ENCODE measurements around the gene NSMF. TPM values are rescaled to one million over a fixed set of nuclear protein-coding genes. Genes with fewer than 3 reads are reported as not detected.
A peak's percentile ranks its signal among the peaks of the same experiment; 100 is the strongest.

NSMF gene
- total RNA-seq, 1 donor from 2014 or later = 52.5 TPM

DNA sequence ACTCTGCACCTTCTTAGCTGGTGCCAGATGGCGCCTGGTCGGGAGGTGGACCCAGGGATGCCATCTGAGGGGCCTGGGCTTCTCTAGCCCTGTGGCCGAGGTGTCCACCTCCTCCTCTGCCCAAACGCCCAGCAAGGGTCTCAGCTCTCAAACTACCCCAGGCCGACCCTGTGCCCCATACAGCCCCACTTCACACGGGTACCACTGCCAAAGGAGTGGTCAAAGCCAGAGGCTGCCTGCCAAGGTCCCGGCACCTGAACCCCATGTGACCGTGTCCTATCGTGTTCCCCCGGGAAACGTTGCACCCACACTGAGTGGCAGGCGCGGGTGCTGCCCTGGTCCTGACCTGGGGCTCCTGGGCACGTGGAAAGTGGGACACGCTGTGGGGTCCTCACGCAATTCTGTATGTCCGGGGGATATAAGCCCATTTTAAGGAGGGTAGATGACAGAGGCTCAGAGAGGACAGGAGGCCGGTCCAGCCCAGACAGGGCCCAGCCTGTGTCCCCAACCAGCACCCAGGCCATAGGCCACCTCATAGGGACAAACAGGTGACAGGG, 19.9 kb downstream of the NSMF start:
- H3K27me3 ChIP-seq (ENCODE audit: control insufficient read depth, insufficient read depth, low read length) = peaks cover 28% of the 10 kb centered on the region
- no peak for DNase-seq (ENCODE audit: low read depth)
- TF ChIP-seq, protein P1, sequence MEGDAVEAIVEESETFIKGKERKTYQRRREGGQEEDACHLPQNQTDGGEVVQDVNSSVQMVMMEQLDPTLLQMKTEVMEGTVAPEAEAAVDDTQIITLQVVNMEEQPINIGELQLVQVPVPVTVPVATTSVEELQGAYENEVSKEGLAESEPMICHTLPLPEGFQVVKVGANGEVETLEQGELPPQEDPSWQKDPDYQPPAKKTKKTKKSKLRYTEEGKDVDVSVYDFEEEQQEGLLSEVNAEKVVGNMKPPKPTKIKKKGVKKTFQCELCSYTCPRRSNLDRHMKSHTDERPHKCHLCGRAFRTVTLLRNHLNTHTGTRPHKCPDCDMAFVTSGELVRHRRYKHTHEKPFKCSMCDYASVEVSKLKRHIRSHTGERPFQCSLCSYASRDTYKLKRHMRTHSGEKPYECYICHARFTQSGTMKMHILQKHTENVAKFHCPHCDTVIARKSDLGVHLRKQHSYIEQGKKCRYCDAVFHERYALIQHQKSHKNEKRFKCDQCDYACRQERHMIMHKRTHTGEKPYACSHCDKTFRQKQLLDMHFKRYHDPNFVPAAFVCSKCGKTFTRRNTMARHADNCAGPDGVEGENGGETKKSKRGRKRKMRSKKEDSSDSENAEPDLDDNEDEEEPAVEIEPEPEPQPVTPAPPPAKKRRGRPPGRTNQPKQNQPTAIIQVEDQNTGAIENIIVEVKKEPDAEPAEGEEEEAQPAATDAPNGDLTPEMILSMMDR (IDR thresholded peaks at IDR 0.05; ENCODE audit: insufficient read depth, low read length, poor library complexity, severe bottlenecking) = no peak
- H3K36me3 ChIP-seq (ENCODE audit: control insufficient read depth, insufficient read depth, low read length) = no peaks in the 10 kb centered on the region
- H3K4me3 ChIP-seq (ENCODE audit: low read depth, low read length) = no peak overlapping the region

DNA sequence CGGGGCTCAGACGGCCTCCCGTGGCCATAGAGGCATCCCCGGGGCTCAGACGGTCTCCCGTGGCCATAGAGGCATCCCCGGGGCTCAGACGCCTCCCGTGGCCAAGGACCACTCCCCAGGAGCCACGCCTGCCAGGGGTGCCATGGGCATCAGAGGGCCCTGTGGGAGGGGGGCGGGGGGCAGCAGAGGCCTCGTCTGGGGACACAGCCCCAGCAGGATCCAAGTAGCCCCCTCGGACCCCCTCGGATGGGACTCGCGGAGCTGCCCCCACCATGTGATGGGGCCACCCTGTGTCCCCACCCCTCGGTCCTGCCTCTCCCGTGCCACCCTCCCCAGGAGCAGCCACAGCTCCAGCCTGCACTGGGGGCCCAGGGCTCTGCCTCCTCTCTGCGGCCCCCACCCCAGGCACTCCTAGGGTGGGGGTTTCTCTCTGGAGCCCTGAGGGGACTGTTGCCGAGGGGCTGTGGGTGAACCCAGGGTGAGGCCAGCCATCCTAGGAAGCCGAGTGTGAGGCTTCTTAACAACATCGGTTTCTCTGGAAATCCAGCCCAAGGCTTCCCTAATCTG, 20.5 kb downstream of the NSMF start:
- peaks cover 33% of the 10 kb centered on the region for H3K27me3 ChIP-seq (ENCODE audit: control insufficient read depth, insufficient read depth, low read length)
- no peaks in the 10 kb centered on the region for H3K36me3 ChIP-seq (ENCODE audit: control insufficient read depth, insufficient read depth, low read length)
- TF ChIP-seq, protein P1 (IDR thresholded peaks at IDR 0.05; ENCODE audit: insufficient read depth, low read length, poor library complexity, severe bottlenecking) = no peak
- no peak for DNase-seq (ENCODE audit: low read depth)
- H3K4me3 ChIP-seq (ENCODE audit: low read depth, low read length) = no peak overlapping the region

DNA sequence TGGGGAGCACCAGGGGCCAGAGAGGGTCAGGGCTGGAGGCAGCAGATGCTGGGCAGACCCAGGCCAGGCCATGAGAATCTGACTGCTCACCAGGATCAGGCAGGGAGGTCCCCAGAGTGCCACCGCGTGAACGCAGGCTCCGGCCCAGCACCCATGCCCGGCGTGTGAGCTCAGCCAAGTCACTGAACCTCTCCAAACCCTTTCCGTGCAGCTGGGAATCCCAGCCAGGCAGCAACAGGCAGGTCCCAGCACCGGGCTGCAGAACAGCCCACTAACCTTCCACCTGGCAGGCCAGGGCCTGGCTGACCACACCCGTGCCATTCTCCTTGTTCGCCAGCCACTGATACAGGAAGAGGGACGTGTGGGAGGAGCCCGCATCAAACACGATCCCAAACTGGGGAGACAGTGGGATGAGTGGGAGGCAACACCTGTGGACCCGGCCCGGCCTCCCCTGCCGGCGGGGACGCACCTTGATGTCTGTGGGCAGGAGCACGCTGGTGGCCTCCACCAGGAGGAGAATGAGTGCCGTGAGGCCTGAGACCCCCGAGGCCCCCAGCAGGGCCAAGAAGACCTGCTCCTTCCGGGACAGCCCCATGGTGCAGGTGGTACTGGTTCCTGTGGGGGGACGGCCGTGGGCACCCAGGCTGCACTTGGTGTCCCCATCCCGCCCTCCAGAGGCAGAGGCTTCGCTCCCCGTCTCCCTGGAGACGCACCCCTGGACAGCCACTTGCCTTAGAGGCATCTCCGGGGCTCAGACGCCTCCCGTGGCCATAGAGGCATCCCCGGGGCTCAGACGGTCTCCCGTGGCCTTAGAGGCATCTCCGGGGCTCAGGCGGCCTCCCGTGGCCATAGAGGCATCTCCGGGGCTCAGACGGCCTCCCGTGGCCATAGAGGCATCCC, 21.2 kb downstream of the NSMF start:
- no peak for DNase-seq (ENCODE audit: low read depth)
- no peaks in the 10 kb centered on the region for H3K36me3 ChIP-seq (ENCODE audit: control insufficient read depth, insufficient read depth, low read length)
- TF ChIP-seq, protein P1 (IDR thresholded peaks at IDR 0.05; ENCODE audit: insufficient read depth, low read length, poor library complexity, severe bottlenecking) = no peak
- H3K27me3 ChIP-seq (ENCODE audit: control insufficient read depth, insufficient read depth, low read length) = peaks cover 40% of the 10 kb centered on the region
- H3K4me3 ChIP-seq (ENCODE audit: low read depth, low read length) = no peak overlapping the region

DNA sequence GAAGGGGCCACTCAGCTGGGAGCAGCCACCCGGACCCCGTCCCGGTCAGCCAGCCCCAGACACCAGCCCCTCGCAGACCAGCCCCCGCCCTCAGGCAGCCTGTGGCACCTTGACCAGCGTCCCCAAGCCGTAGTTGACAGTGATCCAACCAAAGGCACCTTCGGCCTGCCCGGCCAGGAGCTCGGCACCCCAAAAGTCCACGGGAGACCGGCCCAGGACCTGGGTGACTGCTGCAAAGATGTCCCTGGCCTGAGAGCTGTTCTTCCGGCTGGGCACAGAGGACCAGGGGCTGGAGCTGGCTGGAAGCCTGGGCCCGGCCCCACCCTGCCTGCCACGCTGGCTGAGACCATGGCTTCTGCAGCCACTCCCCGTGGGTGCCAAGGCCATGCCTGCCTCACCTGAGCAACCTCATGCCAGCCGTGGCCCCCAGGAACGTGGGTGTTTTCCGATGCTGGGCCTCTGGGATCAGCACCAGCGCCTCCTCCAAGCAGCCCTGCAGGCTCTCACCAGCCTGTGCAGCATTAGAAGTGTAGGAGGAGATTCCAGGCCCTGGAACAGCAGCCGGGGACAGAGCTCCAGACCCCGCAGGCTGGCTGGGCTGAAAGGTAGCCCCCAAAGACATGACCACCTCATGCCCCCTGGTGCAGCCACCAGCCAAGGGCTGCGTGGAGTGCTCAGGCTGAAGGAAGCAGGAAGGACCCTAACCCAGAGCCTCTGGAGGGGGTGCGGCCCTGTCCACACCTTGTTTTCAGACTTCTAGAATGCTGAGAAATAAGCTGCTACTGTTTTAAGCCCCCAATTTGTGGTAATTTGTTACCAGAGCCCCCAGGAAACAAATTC, 22.2 kb downstream of the NSMF start:
- DNase-seq (ENCODE audit: low read depth) = no peak
- Histone ChIP-seq H3K36me3 (ENCODE audit: control insufficient read depth, insufficient read depth, low read length) (no peaks in the 10 kb centered on the region), H3K4me3 (ENCODE audit: low read depth, low read length) (no peak overlapping the region), H3K27me3 (ENCODE audit: control insufficient read depth, insufficient read depth, low read length) (peaks cover 44% of the 10 kb centered on the region)
- TF ChIP-seq, protein P1 (IDR thresholded peaks at IDR 0.05; ENCODE audit: insufficient read depth, low read length, poor library complexity, severe bottlenecking) = no peak

DNA sequence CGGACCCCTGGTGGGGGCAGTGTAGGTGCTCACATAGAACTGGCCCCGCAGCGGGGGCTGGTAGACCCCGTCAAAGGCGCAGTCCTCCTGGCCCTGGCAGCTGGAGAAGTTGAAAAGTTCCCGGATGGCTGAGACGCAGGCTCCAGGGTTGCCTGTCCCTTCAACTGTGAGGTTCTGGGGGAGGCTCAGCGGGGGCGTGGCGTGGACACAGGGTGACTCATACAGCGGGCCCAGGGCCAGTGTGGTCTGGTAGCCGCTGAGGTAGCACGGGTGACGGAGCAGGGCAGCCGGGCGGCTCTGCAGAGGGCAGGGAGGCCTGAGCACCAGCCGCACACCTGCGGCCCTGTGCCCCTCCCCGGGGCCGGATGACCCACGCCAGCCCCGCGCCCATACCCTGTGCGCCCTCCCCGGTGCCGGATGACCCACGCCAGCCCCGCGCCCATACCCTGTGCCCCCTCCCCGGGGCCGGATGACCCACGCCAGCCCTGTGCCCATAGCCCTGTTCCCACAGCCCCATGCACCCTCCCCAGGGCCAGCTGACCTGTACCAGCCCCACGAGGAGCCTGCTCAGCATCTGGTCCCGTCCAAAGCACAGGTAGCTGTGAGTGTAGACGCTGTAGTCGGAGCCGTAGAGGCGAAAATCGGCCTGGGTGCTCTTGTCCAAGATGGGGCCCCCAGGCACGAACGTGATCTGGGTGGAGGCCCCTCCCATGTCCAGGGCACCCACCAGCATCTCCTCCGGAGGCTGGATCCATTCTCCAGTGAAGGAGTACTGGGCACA, 23.0 kb downstream of the NSMF start:
- Histone ChIP-seq H3K36me3 (ENCODE audit: control insufficient read depth, insufficient read depth, low read length) (no peaks in the 10 kb centered on the region), H3K4me3 (ENCODE audit: low read depth, low read length) (no peak overlapping the region), H3K27me3 (ENCODE audit: control insufficient read depth, insufficient read depth, low read length) (peaks cover 44% of the 10 kb centered on the region)
- peak; percentile 71 for DNase-seq (ENCODE audit: low read depth)
- TF ChIP-seq, protein P1 (IDR thresholded peaks at IDR 0.05; ENCODE audit: insufficient read depth, low read length, poor library complexity, severe bottlenecking) = no peak

Data from kidney epithelial cell (primary cell).